HG02678 (cell line): ENCODE data around the gene ZSCAN22.
A peak's percentile ranks its signal among the peaks of the same experiment; 100 is the strongest.
"Not testable (repeated sequence)": the region's sequence is repeated elsewhere in the genome, so short reads cannot be mapped to it uniquely, and the experiment has no call there.

Experiments
- ATAC-seq: cut with Tn5 transposase; IDR thresholded peaks from one replicate; pipeline ENCODE4 v1.9.1; 2021; ENCODE audit warnings: mild to moderate bottlenecking, moderate library complexity; ENCODE audit not compliant: unreplicated experiment

ZSCAN22 gene

DNA sequence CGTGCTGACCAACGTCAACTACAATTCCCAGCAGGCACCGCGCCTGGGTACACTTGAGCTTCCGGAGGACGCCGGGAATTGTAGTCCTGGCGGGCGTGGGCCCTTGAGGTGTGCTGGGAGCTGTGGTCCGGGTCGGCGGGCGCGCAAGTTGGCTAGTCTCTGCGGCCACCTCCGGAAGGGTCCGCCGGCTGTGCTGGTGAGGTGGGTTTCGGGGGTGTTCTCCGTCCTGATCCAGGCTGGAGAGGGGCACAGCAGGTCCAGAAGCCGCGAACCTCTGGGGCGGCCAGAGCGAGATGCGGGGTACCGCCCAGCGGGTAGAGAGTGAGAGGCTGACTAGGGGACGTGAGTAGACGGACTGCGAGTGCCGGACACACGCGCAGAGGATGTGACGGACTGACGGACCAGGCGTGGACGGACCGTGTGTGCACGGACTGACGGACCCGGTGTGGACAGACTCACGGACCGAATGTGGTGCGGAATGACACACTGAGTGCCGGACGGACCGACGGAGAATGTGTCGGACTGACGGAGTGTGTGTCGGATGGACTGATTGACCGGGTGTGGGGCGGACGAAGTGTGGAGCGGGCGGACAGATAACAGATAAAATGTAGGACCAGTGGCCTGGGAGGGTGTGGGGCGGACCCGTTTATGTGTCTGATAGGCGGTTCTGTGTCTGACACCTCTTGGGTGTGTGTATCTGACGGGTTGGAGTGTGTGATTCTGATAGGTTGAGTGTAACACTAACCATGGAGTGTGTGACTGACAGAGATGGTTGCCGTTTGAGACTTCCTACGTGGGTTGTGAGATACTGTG lies at the start of gene ZSCAN22:
ZSCAN22 (plus strand) TSS at position 81 of the 813 bp plus-strand sequence. CDS start 7,809 bp downstream, outside the sequence.
- peak; percentile 91 for ATAC-seq

DNA sequence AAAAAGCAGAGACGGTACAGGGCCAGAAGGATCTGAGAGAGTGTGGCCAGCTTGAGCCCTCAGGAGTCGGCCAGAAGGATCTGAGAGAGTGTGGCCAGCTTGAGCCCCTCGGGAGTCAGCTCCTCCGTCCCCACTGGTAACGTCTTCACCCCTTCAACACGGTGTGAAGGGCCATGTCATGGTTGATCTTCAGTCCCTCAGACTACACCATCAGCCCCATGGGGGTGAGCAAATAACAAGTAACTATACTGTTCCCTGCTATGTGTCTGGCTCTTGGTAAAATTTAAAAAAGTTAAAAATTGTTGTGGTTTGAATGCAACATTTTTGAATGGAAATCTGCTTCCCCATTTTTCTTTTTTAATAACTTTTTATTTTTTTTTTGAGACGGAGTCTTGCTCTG lies 49.6 kb upstream of the ZSCAN22 start:
- ATAC-seq: no peak

DNA sequence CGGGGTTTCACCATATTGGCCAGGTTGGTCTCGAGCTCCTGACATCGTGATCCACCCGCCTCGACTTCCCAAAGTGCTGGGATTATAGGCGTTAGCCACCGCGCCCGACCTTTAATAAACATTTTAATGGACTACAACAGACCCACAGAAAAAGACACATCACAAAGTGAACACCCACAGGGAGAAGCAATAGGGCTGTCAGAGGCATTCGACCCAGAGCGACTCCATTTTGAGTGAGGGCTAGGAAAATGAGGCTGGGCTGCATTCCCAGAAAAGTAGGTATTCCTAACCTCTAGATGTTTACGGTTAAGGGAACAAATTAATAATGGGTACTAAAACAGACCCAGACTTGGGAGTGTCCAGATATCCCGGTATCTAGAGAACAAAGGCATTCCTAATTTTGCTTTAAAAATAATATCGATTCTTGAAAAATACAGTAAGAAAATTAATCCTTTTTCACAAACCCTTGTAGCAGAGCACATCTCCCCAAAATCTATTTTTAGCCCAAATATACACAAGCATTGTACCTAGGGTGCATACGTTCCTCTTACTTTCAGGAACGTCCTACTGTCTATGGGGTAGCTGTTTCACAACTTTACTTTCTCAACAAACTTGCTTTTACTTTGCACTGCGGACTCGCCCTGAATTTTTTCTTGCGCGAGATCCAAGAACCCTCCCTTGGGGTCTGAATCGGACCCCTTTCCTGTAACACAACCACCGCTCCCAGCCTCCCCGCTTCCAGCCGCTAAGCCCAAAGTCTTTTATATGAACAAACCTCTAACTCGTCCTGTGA lies 48.9 kb upstream of the ZSCAN22 start:
- no peak for ATAC-seq

DNA sequence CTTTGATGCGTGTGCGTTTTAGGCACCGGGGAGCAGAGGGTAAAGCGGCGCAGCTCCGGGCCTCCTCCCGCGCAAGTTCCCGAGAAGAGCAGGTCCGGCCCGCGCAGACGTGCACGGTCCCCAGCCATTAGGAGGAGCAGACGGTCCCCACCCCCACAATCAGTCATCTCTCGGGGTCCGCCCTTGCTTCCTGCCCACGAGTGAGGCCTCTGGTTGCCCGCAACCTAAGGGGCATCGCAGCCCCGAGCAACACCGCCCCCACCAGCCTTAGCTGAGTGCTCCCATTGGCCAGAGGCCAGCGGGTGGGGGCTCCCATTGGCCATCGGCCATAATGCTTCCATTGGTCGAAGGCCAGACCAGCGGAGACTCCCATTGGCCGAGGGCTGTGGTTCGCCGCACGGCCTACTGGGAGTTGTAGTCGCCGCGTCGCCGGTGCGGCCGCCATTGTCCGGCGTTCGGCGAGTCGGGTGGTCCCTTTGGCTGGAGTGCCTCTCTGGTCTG lies 48.2 kb upstream of the ZSCAN22 start, which contains the start of gene ZNF8:
ZNF8 (plus strand) TSS at position 415 of the 501 bp plus-strand sequence. CDS start 127 bp downstream, outside the sequence.
- peak; percentile 97 for ATAC-seq

DNA sequence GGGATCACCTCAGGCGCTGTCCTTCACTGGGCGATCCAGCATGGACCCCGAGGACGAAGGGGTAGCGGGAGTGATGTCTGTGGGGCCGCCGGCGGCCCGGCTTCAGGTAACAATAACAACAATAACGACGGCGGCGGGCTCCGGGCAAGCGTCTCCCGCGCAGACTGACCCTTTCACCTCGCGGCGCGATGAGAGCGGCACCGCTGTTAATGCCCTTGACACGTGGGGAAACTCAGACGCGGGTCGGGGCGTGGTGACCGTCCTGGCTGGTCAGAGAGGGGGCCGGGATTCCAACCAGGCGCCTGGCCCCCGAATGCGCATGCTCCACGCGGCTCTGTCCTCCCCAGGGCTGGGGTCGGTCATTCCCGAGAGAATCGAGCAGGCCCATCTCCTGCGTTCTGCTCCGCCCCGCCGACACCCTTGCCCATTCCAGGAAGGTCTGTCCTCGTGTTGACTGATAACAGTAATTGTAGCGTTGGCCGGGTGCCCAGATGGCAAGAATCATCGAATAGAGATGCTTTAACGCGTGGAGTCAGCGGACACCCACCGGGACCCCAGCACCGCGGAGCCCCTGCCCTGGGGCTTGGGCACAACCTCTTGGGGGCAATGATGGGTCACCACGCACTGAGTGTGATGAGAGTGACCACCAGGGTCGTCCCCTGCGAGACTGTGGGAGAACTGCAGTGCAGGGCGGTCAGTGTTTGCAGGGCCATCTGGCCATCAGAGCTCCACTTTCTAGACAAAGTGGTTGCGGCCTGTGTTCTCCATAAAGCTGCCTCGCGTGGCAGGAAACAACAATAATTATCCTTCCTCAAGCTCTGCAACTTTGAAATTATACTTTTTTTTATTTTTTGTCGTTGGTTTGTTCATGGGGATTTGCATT lies 47.5 kb upstream of the ZSCAN22 start:
- ATAC-seq: peak; percentile 26

DNA sequence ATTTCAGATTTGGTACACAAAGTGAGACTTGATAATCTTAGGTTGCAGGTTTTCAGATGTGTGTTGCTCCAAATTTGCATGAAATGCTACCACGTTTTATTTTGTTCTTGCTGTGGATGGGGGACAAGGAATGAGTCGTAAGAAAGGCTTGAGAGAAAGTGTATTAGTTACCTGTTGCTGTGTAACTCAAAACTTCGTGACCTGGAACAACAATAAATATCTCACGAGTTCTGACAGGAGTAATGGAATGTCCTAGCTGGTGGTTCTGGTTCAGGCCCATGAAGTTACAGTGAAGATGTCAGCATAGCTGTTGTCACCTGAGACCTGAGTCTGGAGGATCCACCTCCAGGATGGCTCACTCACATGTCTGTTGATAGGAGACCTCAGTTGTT lies 46.9 kb upstream of the ZSCAN22 start:
- no peak for ATAC-seq

DNA sequence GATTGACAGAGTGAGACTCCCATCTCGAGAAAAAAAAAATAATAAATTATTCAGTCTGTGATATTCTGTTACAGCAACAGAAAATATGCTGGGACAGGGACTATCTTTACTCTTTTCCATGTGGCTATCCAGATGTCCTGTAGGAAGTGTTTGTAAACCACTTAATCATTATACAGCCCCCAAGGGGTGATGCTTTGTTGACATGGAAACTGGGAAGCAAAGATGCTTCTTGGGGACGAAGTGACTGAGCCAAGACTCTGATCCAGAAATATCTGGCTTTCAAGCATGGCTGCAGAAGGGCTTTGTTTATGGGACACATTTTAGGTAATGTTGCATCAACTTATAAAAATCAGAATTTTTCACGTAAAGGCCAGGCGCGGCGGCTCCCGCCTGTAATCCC lies 42.6 kb upstream of the ZSCAN22 start:
- ATAC-seq: no peak

DNA sequence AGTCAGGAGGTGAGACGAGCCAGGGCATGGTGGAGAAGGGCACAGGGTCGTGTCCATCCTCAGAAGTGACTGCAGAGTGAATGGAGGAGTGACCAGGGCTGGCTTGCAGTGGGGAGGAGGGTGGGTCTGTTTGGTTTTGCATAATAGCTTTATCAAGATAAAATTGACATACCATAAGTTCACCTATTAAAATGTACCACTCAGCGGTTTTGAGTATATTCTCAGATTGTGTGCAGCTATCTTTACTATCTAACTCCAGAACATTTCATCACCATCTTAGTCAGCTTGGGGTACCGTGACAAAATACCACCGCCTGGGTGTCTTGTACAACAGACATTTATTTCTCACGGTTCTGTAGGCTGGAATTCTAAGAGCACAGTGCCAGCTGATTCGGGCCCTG lies 34.9 kb upstream of the ZSCAN22 start:
- ATAC-seq: no peak

DNA sequence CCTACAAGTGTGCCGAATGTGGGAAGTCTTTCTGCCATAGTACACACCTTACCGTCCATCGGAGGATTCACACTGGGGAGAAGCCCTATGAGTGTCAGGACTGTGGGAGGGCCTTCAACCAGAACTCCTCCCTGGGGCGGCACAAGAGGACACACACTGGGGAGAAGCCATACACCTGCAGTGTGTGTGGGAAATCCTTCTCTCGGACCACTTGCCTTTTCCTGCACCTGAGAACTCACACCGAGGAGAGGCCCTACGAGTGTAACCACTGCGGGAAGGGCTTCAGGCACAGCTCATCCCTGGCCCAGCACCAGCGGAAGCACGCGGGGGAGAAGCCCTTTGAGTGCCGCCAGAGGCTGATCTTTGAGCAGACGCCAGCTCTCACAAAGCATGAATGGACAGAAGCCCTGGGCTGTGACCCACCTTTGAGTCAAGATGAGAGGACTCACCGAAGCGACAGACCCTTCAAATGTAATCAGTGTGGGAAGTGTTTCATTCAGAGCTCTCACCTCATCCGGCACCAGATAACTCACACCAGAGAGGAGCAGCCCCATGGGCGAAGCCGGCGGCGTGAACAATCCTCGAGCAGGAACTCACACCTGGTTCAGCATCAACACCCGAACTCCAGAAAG lies 31.9 kb upstream of the ZSCAN22 start:
- ATAC-seq: no peak

DNA sequence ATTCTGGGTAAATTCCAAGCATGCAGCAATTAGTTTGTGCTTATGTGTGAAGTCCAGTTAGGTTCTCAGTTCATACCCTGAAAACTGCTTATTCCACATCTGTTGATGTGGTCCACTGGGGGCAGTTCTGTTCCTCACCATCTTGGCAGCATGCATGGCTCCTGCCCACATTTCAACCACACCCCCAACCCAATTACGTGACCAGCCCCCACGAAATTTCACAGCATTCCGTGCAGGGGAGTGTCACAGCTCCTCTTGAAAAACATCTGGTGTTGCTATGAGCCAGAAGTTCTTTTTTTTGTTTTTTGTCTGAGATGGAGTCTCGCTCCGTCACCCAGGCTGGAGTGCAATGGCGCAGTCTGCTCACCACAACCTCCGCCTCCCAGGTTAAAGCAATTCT lies 30.7 kb upstream of the ZSCAN22 start:
- no peak for ATAC-seq

DNA sequence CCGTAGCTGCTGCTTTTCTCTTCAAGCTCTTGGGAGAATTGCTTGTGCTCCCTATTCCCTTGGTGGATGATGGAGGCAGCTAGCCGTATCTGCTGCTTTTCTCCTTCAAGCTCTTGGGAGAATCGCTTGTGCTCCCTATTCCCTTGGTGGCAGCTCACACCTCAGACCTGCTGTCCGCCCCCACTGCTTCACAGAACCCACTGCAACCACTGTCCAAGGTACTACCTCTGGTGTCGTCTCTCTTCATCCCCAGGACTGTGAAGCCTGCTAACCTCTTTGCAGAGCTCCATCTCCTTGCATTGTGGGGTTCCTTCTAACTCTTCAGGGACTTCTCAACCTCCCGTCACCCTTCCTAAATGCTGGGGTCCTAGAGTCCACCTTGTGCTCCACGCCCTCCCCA lies 26.2 kb upstream of the ZSCAN22 start:
- ATAC-seq: no peak

DNA sequence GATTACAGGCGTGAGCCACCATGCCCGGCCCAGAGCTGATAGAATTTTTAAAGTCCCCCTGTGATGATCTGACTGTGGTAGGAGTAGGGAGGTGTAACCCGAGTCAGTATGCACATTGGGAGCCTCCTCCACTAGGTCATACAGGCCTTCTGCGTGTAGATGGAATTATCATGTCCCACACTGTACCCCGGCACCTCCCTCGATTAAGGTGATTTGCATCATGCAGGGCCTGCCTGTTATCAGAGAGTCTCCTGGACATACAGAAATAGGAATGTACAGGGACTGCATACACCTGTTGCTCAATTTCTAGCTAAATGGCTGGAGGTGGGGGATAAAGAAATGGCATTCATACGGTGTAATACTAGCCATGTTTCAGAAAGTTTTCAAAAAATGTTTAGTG lies 22.5 kb upstream of the ZSCAN22 start:
- no peak for ATAC-seq

DNA sequence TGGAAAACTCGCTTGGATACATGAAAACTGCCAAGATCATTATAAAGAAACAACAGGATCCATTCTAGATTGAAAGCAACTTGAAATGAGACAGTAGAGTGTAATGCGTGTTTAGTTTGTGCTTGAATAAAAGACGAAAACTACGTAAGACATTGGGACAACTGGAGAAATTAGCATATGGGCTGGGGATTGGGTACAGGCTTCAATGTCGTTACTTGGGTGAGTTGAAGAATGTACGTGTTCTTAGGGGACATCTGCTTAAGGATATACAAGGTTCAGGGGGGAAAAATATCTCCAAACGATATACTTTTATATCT lies 22.1 kb upstream of the ZSCAN22 start:
- no peak for ATAC-seq

DNA sequence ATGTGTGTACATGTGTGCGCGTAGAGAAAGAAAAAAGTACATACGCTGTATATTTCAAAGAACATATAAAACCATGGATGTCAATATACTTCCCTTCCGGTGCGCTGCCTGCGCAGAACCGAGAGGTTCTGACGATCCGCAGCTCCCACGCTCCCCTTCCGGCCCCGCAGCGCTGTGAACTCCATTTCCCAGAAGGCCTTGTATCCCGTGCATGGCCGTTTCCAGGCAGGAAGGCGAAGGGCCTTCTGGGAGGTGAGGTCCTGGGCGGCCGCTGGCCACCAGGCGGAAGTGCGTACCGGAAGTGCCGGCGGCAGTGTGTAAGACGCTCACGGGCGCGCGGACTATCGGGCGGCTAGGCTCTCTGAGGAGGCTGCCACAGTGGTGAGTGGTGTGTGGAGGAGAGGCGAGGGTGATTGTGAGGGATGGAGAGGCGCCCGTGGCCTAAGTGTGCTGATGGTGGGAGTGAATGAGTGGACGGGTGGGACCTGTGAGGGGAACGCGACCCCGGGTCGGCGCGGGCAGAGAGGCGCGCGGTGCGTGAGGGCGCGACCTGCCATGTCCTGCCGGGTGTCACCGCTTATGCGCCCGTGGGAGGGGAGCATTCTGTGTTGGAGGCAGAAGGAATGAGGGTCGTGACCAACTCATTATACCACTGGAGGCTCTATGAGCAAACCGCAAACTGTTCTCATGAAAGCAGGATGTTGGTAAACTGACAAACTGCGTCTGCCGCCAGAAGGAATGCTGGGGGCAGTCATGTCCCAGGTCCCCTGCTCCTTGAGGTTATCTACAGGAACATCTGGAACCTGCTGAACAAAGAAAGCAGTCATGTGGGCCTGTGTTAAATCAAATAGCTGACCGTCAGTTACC lies 21.5 kb upstream of the ZSCAN22 start, which contains the start of gene ERVK3-1:
ERVK3-1 (plus strand) TSS at position 313 of the 867 bp plus-strand sequence. CDS start 6,792 bp downstream, outside the sequence.
- ATAC-seq: peak; percentile 98

DNA sequence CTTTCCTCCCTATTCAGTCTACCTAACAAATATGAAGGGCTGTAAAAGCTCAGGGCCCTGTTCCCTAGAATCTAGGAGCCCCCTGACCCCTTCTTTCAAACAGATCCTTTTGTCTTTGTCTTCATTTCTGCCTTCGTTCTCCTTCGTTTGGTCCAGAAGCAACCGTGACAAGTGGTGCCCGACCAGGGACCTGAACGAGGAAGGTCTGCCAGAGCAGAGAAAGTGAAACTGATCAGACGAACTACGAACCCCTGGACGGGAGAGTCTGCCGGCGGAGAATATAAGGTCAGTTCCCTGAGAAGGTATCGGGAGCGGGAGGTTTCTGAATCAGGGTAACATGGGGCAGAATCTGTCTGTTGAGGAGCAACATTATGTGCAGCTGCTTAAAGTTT lies 20.9 kb upstream of the ZSCAN22 start:
- ATAC-seq: no peak

DNA sequence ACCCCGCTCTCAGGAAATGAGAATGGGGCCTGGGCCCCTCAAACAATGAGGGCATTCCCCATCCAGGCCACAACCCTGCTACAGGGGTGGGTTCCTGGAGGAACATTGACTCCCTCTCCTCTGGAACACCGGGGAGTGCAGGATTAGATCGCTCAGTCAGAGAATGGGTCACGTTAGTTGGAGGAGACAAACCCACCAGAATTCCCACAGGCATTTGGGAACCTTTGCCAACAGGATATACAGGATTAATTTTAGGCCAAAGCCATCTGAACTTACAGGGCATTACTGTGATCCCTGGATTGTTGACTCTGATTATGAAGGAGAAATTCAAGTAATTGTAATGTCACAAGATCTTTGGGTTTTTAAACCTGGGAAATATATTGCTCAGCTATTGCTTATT lies 19.1 kb upstream of the ZSCAN22 start:
- no peak for ATAC-seq

DNA sequence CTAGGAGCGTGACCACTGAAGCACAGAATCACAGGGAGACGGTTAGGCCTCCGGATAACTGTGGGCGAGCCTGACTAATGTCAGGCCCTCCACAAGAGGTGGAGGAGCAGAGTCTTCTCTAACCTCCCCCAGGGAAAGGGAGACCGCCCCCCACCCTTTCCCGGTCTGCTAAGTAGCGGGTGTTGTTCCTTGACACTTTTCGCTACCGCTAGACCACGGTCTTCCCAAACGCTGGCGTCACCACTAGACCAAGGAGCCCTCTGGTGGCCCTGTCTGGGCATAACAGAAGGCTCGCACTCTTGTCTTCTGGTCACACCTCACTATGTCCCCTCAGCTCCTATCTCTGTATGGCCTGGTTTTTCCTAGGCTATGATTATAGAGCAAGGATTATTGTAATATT lies 16.1 kb upstream of the ZSCAN22 start:
- not testable (repeated sequence) for ATAC-seq

DNA sequence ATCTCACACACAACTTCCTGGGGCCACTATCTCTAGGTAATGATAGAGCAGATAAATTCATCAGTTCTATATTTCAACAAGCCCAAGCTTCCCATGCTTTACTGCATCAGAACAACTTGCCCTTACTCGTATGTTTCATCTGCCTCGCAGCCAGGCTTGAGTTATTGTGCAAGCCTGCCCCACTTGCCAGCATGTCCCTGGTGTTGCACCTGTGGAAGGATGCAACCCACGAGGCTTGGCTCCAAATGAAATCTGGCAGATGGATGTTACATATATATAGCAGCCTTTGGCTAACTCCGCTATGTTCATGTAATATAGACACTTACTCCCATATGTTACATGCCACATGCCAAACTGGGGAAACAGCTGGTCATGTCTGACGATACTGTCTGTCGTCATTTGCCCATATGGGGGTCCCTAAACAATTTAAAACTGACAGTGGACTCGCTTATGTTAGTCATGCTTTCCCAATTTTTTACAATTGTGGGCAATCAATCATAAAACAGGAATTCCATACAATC lies 15.4 kb upstream of the ZSCAN22 start:
- no peak for ATAC-seq

DNA sequence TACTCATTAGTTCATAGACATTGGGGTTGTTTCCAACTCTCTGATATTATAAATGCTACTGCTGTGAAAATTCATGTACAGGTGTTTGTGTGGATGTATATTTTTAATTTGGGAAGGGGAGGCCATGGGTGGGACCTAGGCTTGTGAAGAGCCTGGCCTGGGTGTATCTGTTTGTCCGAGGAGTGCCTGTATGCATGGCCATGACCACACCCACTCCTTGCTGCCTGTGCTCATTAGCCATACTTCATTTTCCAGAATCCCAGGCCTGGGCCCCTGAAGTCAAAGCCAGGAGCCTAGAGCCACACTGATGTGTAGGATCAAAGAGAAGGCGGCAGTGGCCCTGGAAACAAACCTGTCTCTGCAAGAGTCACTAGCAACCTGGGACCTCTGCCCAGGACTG lies 11.2 kb upstream of the ZSCAN22 start:
- no peak for ATAC-seq
